ENCODE measurements around the gene DEAF1. TPM values are rescaled to one million over a fixed set of nuclear protein-coding genes. Genes with fewer than 3 reads are reported as not detected.

DEAF1 gene
- total and polyA plus RNA-seq, 9 of the 15 experiments (the other 6 are each of a cell fraction or from before 2014, with no cell fraction given), result 2.0 to 69.1 (median 26.8) TPM

- WGBS (ENCODE audit: insufficient coverage, low coverage, missing lambda C conversion rate), result 91% methylated on average over 12 of the region's 13 CpGs
- TF ChIP-seq POLR2G (IDR thresholded peaks at IDR 0.05; ENCODE audit: low read depth, low read length), result 0 out of 2 replicates have a peak, but pooled peaks have one; percentile 15
- no peak for TF ChIP-seq ZKSCAN1 (IDR thresholded peaks at IDR 0.05; ENCODE audit: low read depth, low read length)
- no peak for TF ChIP-seq EHMT2 (IDR thresholded peaks at IDR 0.05)
- TF ChIP-seq, protein P1, sequence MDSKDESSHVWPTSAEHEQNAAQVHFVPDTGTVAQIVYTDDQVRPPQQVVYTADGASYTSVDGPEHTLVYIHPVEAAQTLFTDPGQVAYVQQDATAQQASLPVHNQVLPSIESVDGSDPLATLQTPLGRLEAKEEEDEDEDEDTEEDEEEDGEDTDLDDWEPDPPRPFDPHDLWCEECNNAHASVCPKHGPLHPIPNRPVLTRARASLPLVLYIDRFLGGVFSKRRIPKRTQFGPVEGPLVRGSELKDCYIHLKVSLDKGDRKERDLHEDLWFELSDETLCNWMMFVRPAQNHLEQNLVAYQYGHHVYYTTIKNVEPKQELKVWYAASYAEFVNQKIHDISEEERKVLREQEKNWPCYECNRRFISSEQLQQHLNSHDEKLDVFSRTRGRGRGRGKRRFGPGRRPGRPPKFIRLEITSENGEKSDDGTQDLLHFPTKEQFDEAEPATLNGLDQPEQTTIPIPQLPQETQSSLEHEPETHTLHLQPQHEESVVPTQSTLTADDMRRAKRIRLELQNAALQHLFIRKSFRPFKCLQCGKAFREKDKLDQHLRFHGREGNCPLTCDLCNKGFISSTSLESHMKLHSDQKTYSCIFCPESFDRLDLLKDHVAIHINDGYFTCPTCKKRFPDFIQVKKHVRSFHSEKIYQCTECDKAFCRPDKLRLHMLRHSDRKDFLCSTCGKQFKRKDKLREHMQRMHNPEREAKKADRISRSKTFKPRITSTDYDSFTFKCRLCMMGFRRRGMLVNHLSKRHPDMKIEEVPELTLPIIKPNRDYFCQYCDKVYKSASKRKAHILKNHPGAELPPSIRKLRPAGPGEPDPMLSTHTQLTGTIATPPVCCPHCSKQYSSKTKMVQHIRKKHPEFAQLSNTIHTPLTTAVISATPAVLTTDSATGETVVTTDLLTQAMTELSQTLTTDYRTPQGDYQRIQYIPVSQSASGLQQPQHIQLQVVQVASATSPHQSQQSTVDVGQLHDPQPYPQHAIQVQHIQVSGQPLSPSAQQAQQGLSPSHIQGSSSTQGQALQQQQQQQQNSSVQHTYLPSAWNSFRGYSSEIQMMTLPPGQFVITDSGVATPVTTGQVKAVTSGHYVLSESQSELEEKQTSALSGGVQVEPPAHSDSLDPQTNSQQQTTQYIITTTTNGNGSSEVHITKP (IDR thresholded peaks at IDR 0.05; ENCODE audit: partially characterized antibody), result peak; percentile 52
- H3K9ac ChIP-seq (ENCODE audit: insufficient read depth in 1 of 2, low read depth in 2 of 2, low read length in 2 of 2), result no peak overlapping the region; a peak in 1 of 4 replicates
Observed at GRCh38 chr11:620201-620600, 74.8 kb downstream of the DEAF1 start.

More at GRCh38 chr11:620201-620600, 74.8 kb downstream of the DEAF1 start:
- intact Hi-C loops (cut with micrococcal nuclease), result no loop called here
- no peak for DNase-seq (ENCODE audit: extremely low read depth in 1 of 4, low spot score in 3 of 4)
- no peak overlapping the region for H2AFZ ChIP-seq (ENCODE audit: low read depth, low read length)
- in situ Hi-C loops (cut with MboI), result no loop called here
- H3K27ac ChIP-seq (ENCODE audit: extremely low read depth, low read depth, low read length), result no peak overlapping the region
- POLR2A ChIA-PET, result no interaction called here
- no peaks in the 10 kb centered on the region for H3K27me3 ChIP-seq (ENCODE audit: control insufficient read depth in 2 of 2, insufficient read depth in 2 of 2, low read length in 2 of 2)
- no peak for ATAC-seq
- H3K4me2 ChIP-seq (ENCODE audit: insufficient read depth, low read length), result no peak overlapping the region
- no TSS peak for BruUV-seq (replicated peaks)
- peaks cover 39% of the 10 kb centered on the region; the same call in 2 of the 3 replicates for H3K36me3 ChIP-seq (ENCODE audit: control insufficient read depth, insufficient read depth, low read length)
- peaks cover 5 to 74% of the 10 kb centered on the region in 2 experiments; a peak in 4 of 5 replicates for H3K4me1 ChIP-seq (replicated peaks in 1 of 2; ENCODE audit: control insufficient read depth in 2 of 2, insufficient read depth in 2 of 2, low read length in 2 of 2)
- H3K4me3 ChIP-seq, result no peak overlapping the region
- no peaks in the 10 kb centered on the region for H3K9me3 ChIP-seq (replicated peaks; ENCODE audit: control insufficient read depth, insufficient read depth, low read depth, low read length)
- no peaks in the 10 kb centered on the region; the same call in 1 of the 2 replicates for H4K20me1 ChIP-seq (replicated peaks; ENCODE audit: control insufficient read depth, insufficient read depth, low read length)
- CTCF ChIA-PET (ENCODE audit: low intra/inter-chr PET ratio), result no interaction called here
- H3K79me2 ChIP-seq (ENCODE audit: control insufficient read depth, insufficient read depth, low read length), result peaks cover 3% of the 10 kb centered on the region; the same call in 1 of the 3 replicates
- peaks cover 6% of the 10 kb centered on the region for H3K9me1 ChIP-seq (ENCODE audit: control insufficient read depth, insufficient read depth, low read length)
- FAIRE-seq, result no peak
